SIG-M5 treated with dmso at 0.1 percent for 504 hours (cell line): Measurements from ENCODE around the gene IL4.
"Not testable (repeated sequence)": the region's sequence is repeated elsewhere in the genome, so short reads cannot be mapped to it uniquely, and the experiment has no call there.

Experiments
- DNase-seq: peaks from one replicate; lab custom pipeline; 2025; ENCODE audit not compliant: unreplicated experiment; lab: John Stamatoyannopoulos, UW

Gene IL4

GRCh38 chr5:132689513-132689912, 15.7 kb downstream of the IL4 start:
- DNase-seq, result no peak

DNA sequence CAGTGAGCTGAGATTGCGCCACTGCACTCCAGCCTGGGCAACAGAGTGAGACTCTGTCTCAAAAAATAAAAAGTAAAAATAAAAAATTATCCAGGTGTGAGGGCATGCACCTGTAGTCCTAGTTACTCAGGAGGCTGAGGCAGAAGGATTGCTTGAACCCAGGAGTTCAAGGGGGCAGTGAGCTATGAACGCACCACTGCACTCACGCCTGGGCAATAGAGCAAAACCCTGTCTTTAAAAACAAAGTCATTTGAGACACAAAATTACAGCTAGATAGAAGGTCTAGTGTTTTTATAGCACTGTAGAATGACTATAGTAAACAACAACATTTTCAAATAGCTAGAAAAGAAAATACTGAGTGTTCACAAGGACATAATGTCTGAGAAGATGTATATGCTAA, 16.4 kb downstream of the IL4 start:
- DNase-seq, result no peak

DNA sequence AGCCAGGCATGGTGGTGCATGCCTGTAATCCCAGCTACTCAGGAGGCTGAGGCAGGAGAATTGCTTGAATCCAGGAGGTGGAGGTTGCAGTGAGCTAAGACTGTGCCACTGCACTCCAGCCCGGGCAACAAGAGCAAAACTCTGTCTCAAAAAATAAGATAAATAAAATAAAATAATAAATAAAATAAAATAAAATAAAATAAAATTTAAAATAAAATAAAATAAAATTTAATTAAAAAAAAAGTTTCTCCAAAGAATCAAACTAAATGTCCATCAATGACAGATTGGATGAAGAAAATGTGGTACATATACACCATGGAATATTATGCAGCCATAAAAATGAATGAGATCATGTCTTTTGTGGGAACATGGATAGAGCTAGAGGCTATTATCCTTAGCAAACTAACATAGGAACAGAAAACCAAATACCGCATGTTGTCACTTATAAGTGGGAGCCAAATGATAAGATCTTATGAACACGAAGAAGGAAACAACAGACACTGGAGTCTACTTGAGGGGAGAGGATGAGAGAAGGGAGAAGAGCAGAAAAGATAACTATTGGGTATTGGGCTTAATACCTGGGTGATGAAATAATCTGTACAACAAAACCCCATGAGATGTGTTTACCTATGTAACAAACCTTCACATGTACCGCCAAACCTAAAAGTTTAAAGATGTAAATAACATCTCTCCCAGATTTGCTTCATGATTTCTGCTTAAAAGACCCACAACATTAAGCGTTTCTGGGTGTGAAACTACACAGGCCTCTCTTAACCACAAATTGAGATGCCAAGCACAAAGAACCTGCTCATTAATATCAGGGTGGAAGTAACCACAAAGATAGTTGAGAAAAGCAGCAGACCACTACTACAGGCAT, 18.2 kb downstream of the IL4 start:
- not testable (repeated sequence) for DNase-seq

DNA sequence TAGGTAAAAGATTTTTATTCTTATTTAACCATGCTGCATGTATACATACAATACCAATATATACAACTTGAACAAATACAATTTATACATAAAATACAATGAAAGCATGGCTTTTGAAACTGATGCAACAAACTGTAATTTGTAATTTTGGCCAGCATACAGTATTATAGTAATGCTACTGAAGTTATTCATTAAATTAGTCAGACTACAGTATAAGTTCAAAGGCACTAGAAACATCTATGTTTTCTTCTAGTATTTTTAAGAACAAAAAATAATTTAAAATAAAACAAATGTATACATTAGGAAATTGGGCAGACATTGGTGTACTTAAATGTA, 18.8 kb downstream of the IL4 start:
- no peak for DNase-seq

DNA sequence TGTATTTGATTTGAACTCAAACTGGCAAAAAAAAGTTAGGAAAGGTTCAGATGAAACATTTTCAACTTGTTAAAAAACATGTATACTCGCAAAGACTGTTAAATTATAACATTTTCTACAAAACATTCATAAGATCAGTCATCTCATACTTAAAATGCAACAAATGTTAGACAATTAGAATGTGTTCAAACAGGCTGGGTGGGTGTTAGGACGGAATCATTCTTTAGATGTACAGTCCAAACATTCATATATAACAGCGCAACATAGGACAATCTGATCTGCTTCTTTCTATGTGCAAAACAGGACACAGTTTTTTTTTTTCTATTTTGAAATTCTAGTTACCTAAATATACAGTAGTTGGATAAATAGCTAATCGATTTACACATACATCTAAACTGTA, 22.2 kb downstream of the IL4 start:
- DNase-seq, result no peak

DNA sequence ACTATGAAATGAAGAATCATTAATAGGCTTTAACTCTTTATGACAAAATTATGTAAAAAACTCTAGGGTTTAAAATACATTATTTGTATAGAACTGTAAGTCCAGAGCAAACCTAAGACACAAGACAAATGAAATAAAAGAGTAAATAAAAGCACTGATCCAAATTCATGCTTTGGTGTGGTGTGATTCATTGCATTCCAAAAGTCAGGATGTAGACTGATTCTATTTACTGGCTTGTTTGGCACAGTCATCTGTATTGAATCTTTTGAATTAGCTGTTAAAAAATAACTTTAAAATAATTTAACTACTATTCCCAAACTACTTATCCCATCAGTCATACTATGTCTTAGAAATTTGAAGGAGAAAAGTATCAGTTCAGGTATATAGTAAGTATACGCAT, 31.1 kb downstream of the IL4 start:
- DNase-seq, result no peak

DNA sequence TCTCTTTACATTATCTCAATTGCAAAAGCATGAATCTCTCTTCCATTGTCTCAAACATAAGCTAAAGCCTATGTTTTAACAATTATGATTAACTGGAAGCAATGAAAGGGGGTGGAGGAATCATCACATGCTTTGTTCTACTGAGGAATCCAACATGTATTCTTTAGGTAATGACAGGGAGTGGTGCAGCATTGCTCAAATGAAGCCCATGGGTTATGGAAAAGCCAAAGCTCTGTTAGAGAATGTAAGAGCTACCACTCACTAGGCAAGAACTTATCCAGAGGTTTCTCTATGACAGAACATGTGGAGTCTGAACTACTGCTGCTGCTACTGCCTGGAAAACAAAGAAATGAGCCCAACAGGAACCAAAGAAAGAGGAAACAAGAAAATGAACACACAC, 34.9 kb downstream of the IL4 start:
- peak; percentile 45 for DNase-seq

DNA sequence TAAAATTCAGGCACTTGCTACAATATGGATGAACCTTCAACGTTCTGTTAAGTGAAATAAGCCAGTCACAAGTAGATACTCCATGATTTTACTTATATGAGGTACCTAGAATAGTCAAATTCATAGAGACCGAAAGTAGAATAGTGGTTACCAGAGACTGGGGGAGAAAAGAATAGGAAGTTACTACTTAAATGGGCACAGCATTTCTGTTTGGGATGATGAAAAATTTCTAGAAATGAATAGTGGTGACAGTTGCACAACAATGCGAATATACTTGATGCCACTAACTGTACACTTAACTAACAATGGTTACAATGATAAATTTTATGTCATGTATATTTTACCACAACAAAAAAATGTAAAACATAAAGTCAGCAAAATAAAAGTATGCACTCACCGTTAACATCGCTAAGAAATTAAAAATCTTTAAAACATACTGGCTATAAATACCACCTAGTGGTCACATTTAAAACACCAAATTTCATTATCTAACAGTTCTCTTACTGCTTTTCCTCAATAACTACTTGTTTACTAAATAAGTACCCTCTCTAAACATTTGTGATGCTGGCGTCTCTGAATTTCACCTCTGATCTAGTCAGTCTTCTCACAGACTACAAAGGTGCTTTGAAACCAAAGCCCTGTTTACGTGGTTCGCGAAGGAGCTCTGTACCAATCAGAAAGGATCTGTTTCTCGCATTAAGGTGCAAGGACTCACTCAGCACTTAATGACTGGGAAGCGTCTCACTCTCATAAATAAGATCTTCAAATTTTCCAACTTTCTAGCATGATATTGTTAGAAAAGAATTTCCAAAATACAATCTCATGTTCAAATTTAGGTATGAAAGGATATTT, 40.9 kb downstream of the IL4 start:
- peak; percentile 50 for DNase-seq

DNA sequence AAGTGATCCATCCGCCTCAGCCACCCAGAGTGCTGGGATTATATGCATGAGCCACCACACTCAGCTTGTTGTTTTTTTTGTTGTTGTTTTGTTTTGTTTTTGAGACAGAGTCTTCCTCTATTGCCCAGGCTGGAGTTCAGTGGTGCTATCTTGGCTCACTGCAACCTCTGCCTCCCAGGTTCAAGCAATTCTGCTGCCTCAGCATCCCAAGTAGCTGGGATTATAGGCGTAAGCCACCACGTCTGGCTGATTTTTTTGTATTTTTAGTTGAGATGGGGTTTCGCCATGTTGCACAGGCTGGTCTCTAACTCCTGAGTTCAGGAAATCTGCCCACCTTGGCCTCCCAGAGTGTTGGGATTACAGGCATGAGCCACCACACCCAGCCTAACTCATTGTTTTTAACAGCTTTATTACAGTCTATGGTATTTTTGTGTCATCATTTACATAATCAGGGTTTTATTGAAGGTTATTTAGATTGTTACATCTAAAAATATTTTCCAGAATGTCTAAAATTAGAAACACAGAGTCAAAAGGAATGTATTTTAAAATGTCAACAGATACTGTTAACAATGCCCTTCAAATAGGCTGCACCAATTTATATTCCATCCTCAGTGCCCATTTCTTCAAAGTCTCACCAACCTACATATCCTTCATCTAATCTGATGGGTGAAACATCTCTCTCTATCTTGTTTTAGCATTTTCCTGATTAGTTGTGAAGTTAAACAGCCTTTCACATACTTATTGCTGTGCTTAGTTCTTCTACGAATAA, 44.9 kb downstream of the IL4 start:
- no peak for DNase-seq

GRCh38 chr5:132725745-132726144, 52.0 kb downstream of the IL4 start:
- DNase-seq, result no peak

GRCh38 chr5:132729896-132730295, 56.1 kb downstream of the IL4 start:
- no peak for DNase-seq
